HG02798 (cell line): ENCODE measurements around the gene NUP214.

ENCODE experiments used
- ATAC-seq: cut with Tn5 transposase; IDR thresholded peaks from one replicate; pipeline ENCODE4 v1.9.1; 2021; ENCODE audit warnings: mild to moderate bottlenecking; ENCODE audit not compliant: unreplicated experiment, poor library complexity

The NUP214 gene

DNA sequence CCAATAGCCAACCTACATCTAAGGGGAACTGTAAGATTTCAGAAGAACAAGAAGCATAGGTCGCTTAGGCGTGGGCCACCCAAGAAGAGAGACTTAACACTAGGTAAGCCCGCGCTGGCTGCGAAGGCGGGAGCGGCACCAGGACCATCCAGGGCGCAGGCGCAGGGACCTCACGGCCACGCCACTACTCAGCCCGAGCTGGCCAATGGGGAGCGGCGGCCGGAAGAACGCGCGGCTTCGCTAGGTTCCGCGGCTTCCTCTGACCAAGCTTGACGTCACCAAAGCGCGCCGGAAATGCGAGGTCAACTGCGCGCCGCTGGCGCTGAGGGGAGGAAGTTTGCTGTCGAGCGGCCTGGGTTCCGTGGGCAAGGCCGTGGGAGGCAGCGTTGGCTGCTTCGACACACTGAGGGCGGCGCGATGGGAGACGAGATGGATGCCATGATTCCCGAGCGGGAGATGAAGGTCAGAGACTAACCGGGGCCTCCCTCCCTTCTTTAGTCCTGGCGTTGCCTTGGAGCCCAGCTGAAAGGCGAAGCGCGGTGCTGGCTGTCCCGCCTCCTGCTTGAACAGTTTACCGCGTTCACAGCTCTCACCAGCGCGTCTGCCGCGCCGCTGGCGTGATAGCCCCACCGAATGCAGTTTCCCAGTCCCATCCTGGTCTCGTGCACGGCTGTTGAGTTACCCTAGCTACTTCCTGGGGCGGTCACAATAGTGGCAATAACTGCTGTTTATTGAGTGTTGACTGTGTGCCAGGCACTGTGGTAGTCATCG lies at the start of gene NUP214:
NUP214 (plus strand) TSS at position 299 of the 771 bp plus-strand sequence; CDS start at position 418, 119 bp downstream.
- ATAC-seq: peak; percentile 99

- ATAC-seq: no peak
Observed at GRCh38 chr9:131076347-131077195, 48.8 kb upstream of the NUP214 start.

GRCh38 chr9:131078427-131079366 lies 46.7 kb upstream of the NUP214 start:
- ATAC-seq: no peak

DNA sequence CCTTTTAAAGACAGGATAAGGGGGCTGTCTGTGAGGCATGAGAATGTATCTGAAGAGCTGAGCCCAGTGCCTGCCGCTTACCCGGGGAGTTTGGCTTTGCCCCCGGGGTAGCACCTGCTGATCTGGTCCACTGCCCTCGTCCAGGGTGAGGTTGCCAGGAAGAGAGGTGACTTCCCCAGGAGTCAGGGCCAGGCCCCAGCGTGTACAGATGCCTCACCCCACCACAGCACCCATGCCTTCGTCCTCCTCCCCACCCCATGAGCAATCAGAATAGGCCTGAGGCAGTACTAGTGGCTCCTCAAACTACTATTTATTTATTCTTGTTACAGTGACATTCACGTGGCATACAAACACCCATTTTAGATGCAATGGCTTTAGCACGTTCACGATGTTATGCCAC lies 44.8 kb upstream of the NUP214 start:
- no peak for ATAC-seq

- no peak for ATAC-seq
Observed at GRCh38 chr9:131081868-131082267, 43.5 kb upstream of the NUP214 start.

DNA sequence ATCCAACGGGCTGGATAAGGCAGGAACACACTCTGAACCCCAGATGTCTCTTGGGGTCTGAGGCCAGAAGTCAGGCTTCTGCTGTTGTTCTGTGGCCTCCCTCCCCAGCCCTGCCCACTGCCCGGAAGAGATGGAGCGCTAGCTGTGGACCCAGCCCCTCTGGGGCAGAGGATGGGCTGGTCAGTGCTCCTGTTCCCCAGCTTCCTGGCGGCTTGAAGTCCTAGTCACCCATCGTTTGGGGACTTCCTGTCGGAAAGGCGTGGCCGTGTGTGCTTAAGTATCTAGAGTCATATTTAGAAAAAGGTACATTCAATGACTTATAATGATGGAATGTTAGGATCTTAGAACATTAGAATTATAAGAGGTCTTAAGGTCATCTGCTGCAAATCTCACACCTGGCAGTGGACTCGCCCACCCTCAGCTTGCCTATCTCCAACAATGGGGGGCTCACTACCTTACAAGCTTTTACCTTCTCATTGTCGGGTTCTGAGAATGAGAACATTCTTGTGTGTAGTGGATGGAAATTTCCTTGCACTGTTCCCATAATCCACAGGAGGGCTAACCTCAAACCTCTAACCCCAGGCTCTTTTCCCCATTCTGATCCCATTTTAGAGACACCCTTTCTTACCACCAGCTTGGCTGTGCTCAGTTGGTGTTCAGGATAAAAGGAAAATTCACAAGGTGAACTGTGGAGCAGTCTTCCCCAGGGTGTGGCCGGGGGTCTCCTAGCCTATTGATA lies 42.4 kb upstream of the NUP214 start:
- ATAC-seq: no peak

DNA sequence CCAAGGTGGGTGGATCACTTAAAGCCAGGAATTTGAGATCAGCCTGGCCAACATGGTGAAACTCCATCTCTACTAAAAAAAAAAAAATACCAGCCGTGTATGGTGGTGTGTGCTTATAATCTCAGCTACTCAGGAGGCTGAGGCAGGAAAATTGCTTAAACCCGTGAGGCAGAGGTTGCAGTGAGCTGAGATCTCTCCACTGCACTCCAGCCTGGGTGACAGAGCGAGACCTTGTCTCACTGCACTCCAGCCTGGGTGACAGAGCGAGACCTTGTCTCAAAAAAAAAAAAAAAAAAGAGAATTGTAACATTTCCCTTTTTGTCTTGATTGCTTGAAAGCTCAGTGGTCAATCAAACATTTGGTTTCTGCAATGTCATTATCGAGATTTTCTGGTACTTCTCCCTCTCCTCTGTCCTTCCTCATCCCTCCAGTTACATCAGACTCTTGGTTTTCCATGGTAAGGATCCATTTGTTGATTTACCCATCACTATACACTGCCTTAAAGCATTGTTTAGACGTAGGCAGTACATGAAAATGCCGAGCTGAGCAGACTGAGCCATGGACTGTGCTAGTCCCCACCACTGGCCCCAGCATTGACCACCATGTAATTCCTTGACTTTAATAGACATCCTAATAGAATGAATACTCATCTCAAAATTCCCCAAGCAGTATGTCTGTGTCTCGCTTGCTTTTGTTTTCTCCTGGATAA lies 40.6 kb upstream of the NUP214 start:
- no peak for ATAC-seq

- ATAC-seq: no peak
Observed at GRCh38 chr9:131085370-131086122, 39.8 kb upstream of the NUP214 start.

DNA sequence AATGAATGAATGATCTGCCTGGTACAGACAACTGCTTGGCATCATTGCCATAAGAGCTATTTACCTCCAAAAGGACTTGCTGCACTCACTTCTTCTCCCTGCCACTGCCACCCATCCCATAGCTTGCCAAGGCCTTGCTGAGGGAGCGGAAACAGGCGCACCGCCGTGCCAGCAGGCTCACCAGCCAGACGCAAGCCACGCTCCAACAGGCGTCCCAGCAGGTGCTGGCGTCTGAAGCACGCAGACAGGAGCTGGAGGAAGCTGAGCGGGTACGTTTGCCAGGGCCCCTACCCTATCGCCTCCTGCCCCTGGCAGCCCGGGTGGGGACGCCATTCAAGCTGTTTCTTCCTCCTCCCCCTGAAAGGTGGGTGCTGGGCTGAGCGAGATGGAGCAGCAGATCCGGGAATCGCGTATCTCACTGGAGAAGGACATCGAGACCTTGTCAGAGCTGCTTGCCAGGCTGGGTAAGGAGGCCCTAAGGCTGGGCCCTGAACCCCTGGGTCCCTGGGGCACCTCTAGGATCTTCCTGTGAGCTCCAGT lies 38.0 kb upstream of the NUP214 start:
- ATAC-seq: no peak

GRCh38 chr9:131090025-131090787 lies 35.2 kb upstream of the NUP214 start:
- ATAC-seq: no peak

DNA sequence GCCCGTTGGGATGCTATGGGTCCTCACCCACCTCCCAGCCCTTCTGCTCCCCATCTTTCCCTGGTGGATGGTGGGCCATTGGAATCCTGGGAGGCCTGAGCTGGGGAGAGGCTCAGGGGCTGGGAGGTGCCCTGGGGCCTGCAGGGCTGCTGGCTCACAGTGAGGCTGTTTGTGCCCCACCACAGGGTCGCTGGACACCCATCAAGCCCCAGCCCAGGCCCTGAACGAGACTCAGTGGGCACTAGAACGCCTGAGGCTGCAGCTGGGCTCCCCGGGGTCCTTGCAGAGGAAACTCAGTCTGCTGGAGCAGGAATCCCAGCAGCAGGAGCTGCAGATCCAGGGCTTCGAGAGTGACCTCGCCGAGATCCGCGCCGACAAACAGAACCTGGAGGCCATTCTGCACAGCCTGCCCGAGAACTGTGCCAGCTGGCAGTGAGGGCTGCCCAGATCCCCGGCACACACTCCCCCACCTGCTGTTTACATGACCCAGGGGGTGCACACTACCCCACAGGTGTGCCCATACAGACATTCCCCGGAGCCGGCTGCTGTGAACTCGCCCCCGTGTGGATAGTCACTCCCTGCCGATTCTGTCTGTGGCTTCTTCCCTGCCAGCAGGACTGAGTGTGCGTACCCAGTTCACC lies 33.9 kb upstream of the NUP214 start:
- ATAC-seq: no peak

GRCh38 chr9:131092030-131092429 lies 33.4 kb upstream of the NUP214 start:
- ATAC-seq: no peak

DNA sequence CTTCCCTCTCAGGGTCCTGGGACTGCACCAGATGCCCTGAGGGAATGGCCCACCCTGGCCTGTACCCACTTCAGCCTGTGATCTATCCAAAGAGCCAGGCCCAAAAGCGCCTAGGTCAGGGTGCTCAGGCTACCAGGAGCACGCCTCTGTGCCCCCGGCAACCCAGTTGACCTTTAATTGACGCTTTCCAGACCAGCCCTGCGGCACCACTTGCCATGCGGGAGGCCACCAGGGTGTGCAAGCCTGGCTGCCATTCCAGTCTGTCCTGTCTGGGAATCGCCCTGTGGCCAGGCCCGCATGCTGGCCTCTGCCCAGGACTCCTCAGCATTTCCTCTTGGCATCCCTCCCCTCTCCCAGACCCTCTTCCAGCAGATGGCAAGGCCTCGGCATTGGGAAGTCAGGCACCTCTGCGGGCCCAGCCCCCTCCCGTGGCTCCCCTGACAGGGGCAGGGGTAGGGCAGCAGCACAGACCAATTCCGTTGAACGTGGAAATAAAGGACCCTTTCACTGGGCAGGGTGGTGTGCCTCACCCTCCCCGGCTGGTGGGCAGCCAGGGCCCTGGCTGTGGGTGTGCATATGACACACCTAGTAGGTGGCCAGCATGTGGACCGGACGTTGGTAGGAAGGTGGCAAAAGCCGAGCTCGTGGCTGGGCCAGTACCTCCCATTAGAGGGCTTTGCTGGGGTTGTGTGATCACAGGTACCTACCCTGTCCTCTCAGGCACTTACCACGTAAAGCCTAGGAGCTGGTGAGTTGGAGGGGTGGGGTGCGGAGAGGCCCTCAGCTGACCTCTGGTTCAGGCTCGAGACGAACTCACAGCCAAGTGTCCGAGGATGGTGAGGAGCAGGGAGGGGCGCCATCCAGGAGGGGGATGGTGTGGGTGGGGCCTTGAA lies 32.6 kb upstream of the NUP214 start:
- ATAC-seq: no peak

DNA sequence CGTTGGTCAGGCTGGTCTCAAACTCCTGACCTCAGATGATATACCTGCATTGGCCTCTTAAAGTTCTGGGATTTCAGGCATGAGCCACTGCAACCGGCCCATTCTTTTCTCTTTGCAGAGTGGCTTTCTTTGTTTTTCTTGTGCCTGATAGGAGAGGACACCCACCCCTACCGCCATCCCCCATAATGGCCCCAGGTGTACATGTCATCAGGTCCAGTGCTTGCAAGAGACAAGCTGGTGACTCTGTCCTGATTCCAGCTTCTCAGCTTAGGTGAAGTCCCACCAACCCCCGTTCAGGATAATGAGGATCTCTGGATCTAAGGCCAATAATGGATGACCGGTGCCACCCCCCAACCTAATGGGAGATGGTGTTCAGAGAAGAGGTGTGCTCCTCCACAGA lies 31.4 kb upstream of the NUP214 start:
- ATAC-seq: no peak

DNA sequence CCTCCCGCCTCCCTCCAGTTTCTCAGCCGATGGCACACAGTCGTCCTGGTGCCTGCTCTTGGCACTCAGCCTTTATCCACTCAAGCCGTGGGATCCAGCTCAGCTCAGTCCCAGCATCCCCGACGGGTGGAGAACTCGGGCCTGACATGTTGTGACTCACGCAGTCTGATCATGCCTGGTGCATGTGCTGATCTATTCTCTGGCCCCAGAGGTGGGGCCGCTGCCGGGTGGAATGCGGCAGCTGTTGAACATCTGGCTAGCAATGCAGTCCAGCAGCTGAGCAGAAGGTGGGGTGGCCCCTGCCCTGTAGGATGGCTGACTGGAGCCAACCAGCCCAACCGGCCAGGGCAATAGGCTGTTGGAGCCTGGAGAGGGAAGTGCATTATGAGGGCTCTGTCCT lies 30.8 kb upstream of the NUP214 start:
- no peak for ATAC-seq

DNA sequence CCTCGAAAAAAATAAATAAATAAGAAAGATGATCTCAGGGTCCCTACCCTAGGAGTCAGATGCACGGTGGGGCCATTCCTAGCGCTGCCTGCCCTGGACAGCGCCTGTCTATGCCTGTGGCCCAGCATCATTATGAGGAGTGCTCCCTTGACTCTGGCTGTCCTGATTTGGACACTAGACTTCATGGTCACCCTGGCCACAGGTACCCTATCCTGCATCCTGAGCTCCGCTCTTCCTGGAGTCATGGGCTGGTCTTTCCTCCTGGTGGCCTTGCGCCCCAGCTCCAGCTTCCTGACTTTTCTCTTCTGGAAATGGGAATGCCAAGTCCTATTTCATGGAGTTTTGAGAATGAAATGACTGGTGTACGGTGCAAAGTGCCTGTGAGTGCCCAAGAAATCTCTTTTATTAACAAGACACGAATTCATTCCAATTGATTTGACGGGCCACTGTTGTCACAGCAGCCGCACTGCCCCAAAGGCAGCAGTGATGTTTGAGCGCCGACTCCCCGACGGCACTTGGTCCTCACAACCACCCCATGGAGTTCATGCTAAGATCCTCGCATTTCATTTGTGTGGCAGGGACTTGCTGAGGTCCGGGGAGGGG lies 29.6 kb upstream of the NUP214 start:
- no peak for ATAC-seq
